Neural progenitor cell (in vitro differentiated cells): Measurements from ENCODE around the gene CXCR3.

Experiments
- CTCF ChIP-seq: fragments of 200-600 bp; sonication (generic); IDR thresholded peaks from 2 replicates; pipeline ENCODE4 v1.5.1; 2017; ENCODE audit warnings: antibody characterized with exemption, mild to moderate bottlenecking
- EZH2 ChIP-seq: fragments of 200-600 bp; sonication (generic); IDR thresholded peaks from 2 replicates; pipeline ENCODE4 v1.6.1; 2017; ENCODE audit warnings: antibody characterized with exemption, mild to moderate bottlenecking, moderate library complexity

GRCh38 chrX:71659959-71660358 is 41.6 kb upstream of the CXCR3 start:
- no peak for TF ChIP-seq CTCF
- TF ChIP-seq EZH2, result no peak
